Embryonic facial prominence (tissue), 1 donor: ENCODE results near the gene SNX9.

Experiments
- DNase-seq: peaks from one replicate; pipeline ENCODE4 v3.0.0-alpha.2; 2016; ENCODE audit errors: extremely low spot score

SNX9 gene

DNA sequence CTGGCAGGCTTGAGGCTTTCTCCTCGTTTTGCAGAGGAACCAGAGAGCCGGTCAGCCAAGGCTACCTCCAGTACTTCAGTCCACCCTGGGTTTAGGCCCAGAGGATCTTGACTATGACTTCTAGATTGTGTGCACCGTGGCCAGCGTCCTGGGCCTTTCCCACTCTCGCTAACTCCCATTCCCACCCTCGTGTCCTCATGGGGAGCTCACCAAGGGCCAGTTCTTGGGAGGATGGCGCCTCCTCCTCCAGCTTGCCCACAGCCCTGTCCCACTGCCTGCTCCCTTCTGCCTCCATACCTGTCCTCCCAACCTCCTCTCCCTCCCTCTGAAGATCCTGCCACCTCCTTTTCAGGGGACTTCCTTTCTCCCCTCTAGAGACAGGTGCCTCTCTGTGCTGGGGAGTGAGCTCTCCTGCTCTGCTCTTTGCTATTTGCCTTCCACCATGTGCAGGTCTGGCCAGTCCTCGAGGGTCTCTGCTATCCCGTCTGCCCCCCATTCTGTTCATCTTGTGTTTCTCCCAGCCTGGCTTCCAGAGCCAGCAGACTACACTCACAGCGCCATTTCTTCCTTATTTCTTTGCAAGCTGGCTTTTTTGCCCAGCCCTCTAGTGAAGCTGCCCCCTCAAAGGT lies 154.2 kb downstream of the SNX9 start:
- no peak for DNase-seq

DNA sequence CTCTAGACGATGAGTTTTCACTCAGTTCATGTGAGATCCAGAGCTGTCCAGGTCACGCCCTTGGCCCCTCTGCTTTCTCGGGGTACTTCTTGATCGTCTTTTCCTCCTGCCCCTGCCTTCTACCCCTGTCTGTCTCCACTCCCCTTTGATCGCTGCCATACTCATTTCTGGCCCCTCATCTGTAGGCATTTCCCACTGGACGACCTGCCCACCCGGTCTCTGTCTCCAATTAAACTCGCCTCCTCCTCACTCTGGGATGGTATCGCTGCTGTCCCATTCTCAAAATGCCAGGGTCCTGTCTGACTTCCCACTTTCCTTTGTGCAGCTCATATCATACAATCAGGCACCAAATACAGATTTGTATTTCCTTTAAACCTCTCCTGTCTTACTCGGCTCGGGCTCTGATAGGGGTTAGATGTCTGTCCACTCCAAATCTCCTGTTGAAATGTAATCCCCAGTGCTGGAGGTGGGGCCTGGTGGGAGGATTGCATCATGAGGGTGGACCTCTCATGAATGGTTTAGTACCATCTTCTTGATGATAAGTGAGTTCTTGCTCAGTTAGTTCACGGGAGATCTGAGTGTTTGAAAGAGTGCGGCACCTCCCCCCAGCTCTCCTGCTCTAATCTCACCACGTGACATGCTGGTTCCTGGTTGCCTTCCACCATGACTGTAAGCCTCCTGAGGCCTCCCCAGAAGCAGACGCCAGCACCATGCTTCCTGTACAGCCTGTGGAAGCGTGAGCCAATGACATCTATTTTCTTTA lies 155.2 kb downstream of the SNX9 start:
- DNase-seq = no peak

DNA sequence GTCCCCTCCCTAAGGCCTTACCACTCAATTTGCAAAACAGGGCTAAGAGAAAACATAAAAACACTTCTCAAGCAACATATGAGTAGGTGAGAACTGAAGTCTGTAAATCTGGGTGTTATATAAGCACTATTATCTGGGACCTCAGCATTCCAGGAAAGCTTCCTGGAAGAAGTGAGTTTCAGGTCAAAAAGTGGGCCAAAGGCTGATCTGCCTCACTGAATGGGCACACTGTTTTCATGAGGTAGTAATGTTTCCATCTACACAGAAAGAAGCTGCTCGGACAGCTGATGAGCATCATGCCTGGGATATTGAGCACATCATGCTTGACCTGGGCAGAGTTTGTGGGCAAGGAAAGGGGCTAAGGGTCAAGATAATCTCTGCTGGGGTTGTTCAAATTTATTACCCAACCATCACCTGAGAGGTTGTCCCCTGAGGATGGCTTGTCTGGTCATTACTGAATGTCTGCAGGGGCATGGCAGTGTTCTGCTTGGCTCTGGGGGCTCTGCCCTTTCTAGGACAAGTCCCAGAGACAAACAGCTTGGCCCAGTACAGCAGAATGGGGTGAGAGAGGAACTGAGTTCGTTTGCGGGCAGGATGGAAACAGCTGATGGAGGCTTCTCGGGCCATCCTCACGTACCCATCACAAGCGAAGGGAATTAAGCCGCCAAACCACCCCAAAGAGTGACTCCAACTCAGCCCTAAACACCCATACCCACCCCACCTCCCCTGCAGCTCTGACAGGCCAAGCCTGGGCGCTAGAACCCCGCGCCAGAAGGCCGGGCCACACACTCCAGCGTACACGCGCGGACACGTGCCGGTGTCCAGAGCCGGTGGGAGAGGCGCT lies 157.5 kb downstream of the SNX9 start:
- DNase-seq = no peak

DNA sequence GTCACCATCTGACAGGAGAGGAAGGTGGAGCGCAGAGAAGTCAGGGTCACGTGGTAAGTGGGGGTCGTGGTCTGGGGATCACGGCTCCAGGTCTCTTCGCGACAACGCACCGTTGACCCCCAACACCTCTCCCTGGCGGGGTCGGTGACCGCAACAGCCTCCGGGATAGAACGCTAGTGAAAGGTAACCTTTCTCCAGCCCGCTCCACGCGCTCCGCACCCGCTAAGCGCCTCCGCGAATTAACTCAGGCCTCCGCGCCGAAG lies 158.0 kb downstream of the SNX9 start:
- no peak for DNase-seq

DNA sequence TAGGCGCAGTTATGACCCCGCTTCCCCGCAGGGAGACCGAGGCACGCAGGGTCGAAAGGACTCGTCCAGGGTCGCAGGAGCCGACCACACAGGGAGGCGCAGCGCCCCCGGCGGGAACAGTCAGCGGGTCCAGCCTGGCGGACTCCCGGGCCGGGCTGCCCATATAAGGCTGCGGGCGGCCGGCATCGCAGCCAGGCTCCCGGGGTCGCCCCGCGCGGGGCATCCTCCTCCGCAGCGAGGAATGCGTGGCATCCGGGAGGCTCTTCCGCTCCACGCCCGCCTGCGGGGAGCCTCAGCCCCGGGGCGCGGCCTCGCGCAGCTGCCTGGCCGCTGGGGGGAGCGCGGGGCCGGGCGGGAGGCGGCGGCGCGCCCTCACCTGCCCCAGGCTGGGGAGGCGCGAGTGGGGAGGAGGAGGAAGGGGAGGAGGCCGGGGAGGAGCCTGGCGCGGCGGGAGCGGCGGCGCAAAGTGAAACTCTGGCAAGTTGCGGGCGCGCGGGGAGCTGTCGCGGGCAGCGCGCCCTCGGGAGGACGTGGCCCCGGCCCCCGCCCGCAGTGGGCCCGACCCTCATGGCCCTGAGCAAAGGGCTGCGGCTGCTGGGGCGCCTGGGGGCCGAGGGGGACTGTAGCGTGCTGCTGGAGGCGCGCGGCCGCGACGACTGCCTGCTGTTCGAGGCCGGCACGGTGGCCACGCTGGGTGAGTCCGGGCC lies 158.5 kb downstream of the SNX9 start, which contains the start of gene SYNJ2:
SYNJ2 (plus strand) TSS at position 469 of the 707 bp plus-strand sequence; CDS start at position 568, 99 bp downstream.
- DNase-seq = no peak

DNA sequence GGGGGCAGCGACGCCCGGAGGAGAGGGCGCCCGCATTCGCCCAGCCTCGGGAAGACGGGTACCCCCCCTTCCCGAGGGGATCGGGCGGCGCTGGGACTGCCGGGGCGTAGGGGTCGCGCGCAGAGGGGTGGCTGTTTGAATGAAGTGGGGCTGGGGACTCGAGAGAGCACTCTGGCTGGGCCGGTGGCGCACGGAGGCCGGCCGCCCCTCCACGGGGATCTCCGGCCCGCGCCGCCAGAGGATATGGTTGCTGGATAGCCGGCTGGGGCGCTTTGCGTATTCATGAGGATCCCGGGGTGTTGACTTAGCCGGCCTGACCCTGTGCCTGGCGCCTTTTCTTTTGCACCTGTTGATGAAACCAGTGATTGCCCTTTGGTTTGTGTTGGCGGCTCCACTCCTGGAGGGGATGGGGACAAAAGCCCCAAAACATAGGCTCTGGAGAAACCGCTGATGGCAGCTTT lies 159.1 kb downstream of the SNX9 start:
- DNase-seq = no peak

DNA sequence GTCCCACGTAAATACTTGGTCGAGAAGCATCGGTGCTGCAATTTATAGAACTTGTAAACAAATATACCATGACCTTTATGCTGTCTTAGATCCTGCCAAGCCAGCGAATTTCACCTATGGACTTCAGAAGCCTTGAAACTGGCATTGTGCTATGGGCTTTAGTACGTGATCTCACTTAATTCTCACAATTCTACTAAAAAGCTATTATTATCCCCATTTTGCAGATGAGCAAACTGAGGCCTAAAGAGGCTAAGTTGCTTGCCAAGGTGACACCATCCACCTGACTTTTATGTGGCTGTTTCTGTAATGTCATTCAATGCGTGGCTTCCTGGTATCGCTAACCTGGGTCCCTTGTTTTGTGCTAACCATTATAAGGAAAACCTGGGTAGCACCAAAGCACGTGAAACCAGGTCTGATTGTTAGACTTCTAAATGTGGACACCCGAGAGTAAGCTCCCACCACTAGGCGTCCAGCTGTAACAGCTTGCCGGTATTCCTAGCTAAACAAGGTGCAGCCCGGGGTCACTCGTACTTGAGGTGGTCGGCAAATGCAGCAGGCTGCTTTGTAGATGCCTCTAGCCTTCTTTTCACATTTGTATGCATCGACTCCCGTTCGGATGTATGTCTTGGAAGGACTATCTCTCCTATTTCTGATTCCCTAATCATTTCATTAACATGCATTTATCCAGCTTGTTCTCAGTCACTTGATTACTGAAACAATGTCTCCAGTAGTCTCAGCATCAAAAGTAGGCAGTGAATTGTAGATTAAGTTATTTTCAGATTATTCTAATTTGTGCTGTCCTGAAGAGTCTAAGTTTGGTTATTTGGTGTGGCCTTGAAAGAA lies 159.7 kb downstream of the SNX9 start:
- no peak for DNase-seq

DNA sequence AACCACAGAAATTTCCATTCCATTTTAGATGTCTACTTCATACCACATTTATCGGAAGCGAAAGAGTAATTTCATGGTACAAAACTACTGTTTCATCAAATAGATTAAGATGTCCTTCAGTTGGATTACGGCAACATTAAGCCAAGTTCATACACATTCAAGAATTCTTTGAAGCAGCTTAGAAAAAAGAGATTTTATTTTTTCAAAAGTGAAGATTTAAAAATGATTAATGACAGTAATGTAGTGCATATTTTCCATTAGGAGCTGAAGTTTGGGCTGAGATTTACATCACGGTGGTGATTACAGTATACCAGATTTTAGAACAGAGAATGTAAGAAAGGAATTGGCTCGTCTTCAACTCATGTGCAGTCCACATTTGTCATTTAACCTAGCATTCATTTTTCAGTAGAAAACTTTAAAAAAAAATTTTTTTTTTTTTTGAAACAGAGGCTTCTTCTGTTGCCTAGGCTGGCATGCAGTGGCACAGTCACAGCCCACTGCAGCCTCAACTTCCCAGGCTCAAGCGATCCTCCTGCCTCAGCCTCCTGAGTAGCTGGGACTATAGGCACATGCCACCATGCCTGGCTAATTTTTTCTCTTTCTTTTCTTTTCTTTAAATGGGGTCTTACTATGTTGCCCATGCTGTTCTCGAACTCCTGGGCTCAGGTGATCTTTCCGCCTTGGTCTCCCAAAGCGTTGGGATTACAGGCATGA lies 160.5 kb downstream of the SNX9 start:
- DNase-seq = no peak

DNA sequence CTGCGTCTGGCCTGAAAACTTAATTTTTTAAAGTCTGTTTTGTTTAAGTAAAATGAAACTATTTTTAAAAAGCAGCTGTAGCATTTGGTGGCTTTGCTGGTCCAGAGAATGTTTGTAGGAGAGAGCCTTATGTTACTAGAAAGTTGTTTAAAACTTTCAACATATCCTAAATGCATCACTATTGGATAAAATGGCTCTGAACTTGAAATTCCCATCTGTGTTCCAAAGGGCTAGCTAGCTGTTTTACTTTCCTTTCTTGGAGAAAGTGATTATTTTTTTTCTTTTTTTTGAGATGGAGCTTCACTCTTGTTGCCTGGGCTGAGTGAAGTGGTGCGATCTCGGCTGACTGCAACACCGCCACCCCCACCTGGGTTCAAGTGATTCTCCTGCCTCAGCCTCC lies 161.1 kb downstream of the SNX9 start:
- DNase-seq = no peak

DNA sequence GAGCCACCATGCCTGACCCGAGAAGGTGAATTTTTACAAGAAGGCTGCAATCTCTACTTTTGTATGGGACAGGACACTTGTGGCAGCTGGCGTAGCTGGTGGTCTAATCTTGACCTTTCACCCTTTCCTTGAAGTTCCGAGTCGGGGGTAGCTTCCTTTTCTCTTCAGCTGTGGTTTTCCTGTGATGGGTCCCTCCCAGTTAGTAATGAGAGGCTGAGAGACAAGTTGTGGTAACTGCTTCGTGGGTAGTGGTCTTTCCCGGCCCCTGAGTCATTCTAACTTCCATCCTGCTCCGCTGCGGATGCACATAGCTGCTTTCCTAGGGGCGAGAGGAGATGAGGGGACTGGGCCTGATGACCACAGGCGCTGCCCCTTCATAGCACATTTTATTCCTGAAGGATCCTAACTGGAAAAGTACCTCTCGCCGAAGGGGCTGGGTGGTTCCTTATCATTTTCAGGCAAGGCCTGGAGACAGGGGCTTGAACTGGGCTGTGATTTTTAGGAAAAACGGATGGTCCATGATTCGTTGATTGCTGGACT lies 161.7 kb downstream of the SNX9 start:
- no peak for DNase-seq

DNA sequence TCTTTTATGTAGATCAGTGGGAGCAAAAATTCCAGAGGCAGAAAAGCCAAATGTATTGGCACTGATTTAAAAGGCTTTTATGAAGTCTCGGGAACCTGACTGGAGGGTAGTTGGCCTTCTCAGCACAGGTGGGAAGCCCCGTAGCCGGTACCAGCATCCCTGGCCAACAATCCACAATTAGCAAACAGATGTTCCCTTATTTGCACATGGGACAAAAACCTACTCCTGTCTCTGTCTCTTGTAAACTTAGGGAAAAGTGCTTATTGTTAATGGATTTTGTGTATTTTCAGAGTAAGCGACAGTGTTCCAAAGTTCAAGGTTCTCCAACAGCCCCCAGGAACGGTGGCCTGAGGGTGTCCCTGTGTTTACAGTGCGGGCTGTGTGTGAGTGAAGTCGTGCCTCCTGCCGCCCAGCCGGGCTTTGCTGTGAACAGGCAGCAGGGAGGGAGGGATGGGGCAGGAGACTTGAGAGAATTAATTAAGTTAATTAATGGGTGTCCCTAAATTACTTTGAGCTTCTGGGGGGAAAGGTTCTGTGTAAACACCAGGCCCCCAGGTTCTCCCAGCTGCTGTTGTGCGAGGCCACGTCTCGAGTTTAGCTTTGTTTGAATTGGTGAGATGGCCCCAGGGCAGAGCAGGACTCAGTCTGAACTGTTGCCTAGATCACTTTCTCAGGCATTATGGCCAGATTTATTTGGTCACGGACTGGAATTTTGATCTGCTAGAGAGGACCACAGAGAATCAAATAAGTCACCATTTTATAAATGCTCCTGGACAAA lies 162.5 kb downstream of the SNX9 start:
- DNase-seq = no peak

DNA sequence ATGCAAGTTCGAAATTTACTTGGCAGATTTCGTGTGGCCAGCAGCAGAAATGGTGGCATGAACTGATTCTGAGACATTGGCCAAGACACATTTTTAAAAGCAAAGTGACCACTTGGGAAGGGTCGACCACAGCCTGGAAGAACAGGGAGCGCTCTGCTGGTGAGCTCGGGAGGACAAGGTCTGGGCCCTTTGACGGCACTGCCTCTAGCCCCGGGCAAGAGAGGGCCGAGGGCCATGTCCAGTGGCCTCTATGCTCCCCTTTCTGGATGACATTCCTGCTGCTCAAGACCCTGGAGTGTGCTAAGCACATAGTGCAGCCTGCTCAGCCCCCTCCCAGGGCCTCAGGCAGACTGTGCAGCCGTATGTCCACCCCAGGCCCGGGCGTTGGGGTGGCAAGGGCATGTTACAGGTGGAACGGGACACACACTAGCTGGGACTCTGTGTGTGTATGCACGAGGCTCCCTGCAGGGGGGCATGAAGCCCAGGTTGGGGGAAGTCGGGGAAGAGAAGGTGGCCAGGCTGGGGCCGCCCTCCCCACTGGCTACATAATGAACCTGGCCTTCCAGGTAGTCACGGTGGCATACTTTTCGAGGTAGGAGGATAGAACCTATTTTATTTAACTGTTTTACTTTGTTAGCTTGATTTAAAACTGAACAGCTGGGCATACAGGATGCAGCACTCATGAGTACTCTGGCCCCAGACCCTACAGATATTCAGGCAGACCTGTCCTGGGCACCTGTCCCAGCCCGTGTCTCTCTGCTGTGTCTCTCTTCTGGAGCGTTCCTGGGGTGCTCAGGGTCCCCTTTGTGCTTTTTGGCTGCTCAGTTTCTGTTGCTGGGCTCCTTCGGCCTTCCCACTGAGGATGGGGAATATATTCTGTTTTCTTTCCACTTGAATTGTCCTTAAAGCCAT lies 165.0 kb downstream of the SNX9 start:
- DNase-seq = no peak

DNA sequence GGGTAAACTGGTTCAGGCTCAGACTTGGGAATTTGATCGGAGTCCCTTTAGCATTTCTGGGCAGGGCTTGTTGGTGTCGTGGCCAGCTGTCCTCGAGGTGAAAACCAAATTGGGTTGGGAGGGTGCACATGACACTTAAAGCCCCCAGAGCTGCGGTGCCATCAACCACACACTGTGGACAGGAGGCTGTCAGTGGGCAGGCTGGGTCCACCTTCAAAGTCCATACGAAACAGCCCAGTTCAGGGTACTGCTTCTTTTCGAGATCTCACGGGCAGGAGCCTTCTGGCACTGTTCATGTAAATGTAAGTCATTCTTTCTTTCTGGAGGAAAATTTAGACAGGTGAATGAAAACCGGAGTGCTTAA lies 165.6 kb downstream of the SNX9 start:
- no peak for DNase-seq

DNA sequence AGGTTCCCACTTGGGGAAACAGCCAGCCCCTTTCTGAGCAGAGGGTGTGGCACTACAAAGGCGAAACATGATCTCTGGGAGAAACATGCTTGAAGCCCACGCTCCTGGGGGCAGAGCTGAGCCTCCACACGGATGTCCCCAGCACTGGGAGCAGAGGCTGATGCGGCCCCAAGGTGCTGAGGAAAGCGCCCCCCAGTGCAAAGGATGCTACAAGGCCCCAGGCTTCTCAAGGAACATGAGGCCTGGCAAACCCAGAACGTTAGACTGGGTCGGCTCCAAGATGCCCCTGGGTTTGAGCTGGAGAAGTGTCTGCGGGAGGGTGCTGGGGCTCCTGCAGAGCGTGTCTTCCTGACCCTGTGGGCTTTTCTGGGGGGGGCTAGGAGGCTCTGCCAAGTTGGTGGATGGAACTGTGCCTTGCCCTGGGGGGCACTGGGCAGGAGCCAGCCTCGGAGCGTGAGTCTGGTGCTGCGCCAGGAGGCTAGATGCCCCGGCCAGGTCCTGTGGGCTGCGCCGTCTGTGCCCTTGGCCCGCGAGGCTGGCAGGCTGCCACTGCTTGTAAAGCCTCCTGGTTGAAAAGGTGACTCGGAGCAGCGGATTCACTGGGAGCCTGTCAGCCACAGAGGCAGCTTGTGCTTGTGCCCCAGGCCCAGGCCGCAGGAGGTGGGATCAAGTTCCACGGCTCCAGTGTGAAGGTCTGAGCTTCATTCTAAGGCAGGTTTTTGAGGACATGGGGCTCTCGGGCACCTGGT lies 166.7 kb downstream of the SNX9 start:
- no peak for DNase-seq

DNA sequence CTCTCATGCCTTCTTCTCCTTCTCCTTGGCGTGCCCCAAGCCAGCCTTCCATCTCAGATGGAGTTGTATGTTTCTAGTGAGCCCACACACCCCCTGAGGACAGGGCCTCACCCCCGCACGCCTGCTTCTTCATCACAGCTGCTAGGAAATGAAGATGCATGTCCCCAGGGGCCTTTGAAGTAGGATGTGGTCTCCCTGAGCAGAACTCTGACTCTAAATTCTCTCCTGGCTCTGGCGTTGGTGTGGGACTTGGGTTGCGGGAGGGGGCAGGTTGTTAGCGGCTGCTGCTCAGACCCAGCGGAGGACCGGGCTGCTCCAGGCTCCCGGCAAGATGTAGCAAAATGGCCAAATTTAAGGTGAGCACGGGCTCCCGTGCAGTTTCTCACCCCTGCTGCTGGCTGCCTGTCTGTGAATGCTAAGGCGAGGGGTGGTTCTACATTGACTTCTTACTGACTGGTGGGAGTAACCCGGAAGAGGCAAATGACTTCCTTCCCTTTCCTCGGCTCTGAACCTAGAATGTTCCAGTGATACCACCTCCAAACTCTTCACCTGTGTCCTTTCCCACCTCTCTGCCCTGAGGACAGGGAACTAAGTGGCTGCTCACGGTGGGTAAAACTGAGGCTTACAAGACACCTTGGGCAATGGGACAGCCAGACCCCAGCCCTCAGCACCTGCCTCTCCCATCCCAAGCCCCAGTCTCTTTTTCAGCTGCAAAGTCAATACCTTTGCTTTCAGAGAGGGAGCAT lies 167.4 kb downstream of the SNX9 start:
- DNase-seq = no peak

DNA sequence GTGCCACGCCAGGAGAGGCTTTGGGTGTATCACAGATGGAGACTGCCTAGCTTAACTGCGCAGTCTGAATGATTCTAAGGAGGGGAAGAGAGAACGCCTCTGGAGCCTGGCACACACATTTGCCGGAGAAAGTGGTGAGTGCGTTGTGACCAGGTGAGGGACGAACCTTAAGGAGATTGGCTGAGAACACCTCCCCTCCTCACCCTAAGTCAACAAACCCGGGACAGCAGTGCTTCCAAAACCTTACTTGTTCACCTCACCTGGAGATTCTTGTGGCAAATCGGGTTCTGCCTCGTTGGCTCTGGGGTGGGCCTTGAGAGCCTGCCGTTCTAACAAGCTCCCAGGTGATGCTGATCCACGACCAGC lies 168.0 kb downstream of the SNX9 start:
- no peak for DNase-seq

DNA sequence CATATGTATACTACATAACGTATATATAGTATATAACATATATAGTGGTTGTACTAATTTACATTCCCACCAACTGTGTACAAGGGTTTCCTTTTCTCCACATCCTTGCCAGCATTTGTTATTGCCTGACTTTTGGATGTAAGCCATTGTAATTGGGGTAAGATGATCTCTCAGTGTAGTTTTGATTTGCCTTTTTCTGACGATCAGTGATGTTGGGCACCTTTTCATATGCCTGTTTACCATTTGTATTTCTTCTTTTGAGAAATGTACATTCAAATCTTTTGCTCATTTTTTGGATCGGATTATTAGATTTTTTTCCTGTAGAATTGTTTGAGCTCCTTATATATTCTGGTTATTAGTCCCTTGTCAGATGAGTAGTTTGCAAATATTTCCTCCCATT lies 170.0 kb downstream of the SNX9 start:
- DNase-seq = no peak
